Measurements from ENCODE around the gene SCG5. TPM values are rescaled to one million over a fixed set of nuclear protein-coding genes. Genes with fewer than 3 reads are reported as not detected.

Gene SCG5
- total and polyA plus RNA-seq, 2 donors from 2014 or later = 1.3 to 1.6 TPM

- no peaks in the 10 kb centered on the region for H3K4me1 ChIP-seq (ENCODE audit: control insufficient read depth in 2 of 3, insufficient read depth in 2 of 3, low read depth in 1 of 3, low read length in 3 of 3)
- intact Hi-C loops (cut with DNase I) = no loop called here
- peaks cover 0 to 2% (median 0%) of the 10 kb centered on the region in 3 donors for H3K9me3 ChIP-seq (ENCODE audit: control insufficient read depth in 2 of 3, insufficient read depth in 1 of 3, low read length in 3 of 3)
- no peak overlapping the region for H3K9ac ChIP-seq (ENCODE audit: low read length in 3 of 3)
- FAIRE-seq (no peak), DNase-seq (no peak)
- no peaks in the 10 kb centered on the region for H3K36me3 ChIP-seq (ENCODE audit: control insufficient read depth in 2 of 3, insufficient read depth in 3 of 3, low read length in 3 of 3)
- no peak overlapping the region for H3K27ac ChIP-seq (ENCODE audit: low read depth in 2 of 2, low read length in 2 of 2)
- H3K4me3 ChIP-seq (ENCODE audit: low read length in 3 of 3) = no peak overlapping the region
- no peak for TF ChIP-seq CTCF (IDR thresholded peaks at IDR 0.05; ENCODE audit: borderline replicate concordance, extremely low read depth, insufficient read depth)
- H3K27me3 ChIP-seq (ENCODE audit: control insufficient read depth, insufficient read depth, low read length) = peaks cover 2% of the 10 kb centered on the region
These were observed 95.2 kb downstream of the SCG5 start for GRCh38 chr15:32736701-32737061.

GRCh38 chr15:32737304-32737703 is 95.8 kb downstream of the SCG5 start:
- no peak for TF ChIP-seq CTCF (IDR thresholded peaks at IDR 0.05; ENCODE audit: borderline replicate concordance, extremely low read depth, insufficient read depth)
- Histone ChIP-seq H3K36me3 (ENCODE audit: control insufficient read depth in 2 of 3, insufficient read depth in 3 of 3, low read length in 3 of 3) (no peaks in the 10 kb centered on the region), H3K9ac (ENCODE audit: low read length in 3 of 3) (no peak overlapping the region)

GRCh38 chr15:32738666-32739065 is 97.2 kb downstream of the SCG5 start:
- no peak overlapping the region for H3K27ac ChIP-seq (ENCODE audit: low read depth in 2 of 2, low read length in 2 of 2)
- H3K4me3 ChIP-seq (ENCODE audit: low read length in 3 of 3) = no peak overlapping the region
- H3K9me3 ChIP-seq (ENCODE audit: control insufficient read depth in 2 of 3, insufficient read depth in 1 of 3, low read length in 3 of 3) = peaks cover 0 to 2% (median 0%) of the 10 kb centered on the region in 3 donors
- no peaks in the 10 kb centered on the region for H3K4me1 ChIP-seq (ENCODE audit: control insufficient read depth in 2 of 3, insufficient read depth in 2 of 3, low read depth in 1 of 3, low read length in 3 of 3)
- TF ChIP-seq CTCF (IDR thresholded peaks at IDR 0.05; ENCODE audit: borderline replicate concordance, extremely low read depth, insufficient read depth) = no peak
- H3K27me3 ChIP-seq (ENCODE audit: control insufficient read depth, insufficient read depth, low read length) = no peaks in the 10 kb centered on the region
- no peak for DNase-seq
- no peaks in the 10 kb centered on the region for H3K36me3 ChIP-seq (ENCODE audit: control insufficient read depth in 2 of 3, insufficient read depth in 3 of 3, low read length in 3 of 3)
- intact Hi-C loops (cut with DNase I) = no loop called here
- FAIRE-seq = no peak
- no peak overlapping the region for H3K9ac ChIP-seq (ENCODE audit: low read length in 3 of 3)

More at GRCh38 chr15:32737304-32737703, 95.8 kb downstream of the SCG5 start:
- no peaks in the 10 kb centered on the region for H3K27me3 ChIP-seq (ENCODE audit: control insufficient read depth, insufficient read depth, low read length)
- no peak for DNase-seq
- H3K4me1 ChIP-seq (ENCODE audit: control insufficient read depth in 2 of 3, insufficient read depth in 2 of 3, low read depth in 1 of 3, low read length in 3 of 3) = no peaks in the 10 kb centered on the region
- intact Hi-C loops (cut with DNase I) = no loop called here
- no peak overlapping the region for H3K4me3 ChIP-seq (ENCODE audit: low read length in 3 of 3)
- H3K9me3 ChIP-seq (ENCODE audit: control insufficient read depth in 2 of 3, insufficient read depth in 1 of 3, low read length in 3 of 3) = peaks cover 0 to 2% (median 0%) of the 10 kb centered on the region in 3 donors
- no peak for FAIRE-seq
- no peak overlapping the region for H3K27ac ChIP-seq (ENCODE audit: low read depth in 2 of 2, low read length in 2 of 2)

- Histone ChIP-seq H3K27ac (ENCODE audit: low read depth in 2 of 2, low read length in 2 of 2) (no peak overlapping the region), H3K27me3 (ENCODE audit: control insufficient read depth, insufficient read depth, low read length) (no peaks in the 10 kb centered on the region), H3K9me3 (ENCODE audit: control insufficient read depth in 2 of 3, insufficient read depth in 1 of 3, low read length in 3 of 3) (peaks cover 0 to 2% (median 0%) of the 10 kb centered on the region in 3 donors), H3K4me3 (ENCODE audit: low read length in 3 of 3) (no peak overlapping the region), H3K4me1 (ENCODE audit: control insufficient read depth in 2 of 3, insufficient read depth in 2 of 3, low read depth in 1 of 3, low read length in 3 of 3) (no peaks in the 10 kb centered on the region), H3K36me3 (ENCODE audit: control insufficient read depth in 2 of 3, insufficient read depth in 3 of 3, low read length in 3 of 3) (no peaks in the 10 kb centered on the region), H3K9ac (ENCODE audit: low read length in 3 of 3) (no peak overlapping the region)
- TF ChIP-seq CTCF (IDR thresholded peaks at IDR 0.05; ENCODE audit: borderline replicate concordance, extremely low read depth, insufficient read depth) = no peak
- no peak for DNase-seq
- intact Hi-C loops (cut with DNase I) = no loop called here
- no peak for FAIRE-seq
These were observed 98.1 kb downstream of the SCG5 start for GRCh38 chr15:32739522-32740063.
